Right hindlimb (tissue), 1 donor: ENCODE results near the gene CDHR1.
"Not testable (repeated sequence)": the region's sequence is repeated elsewhere in the genome, so short reads cannot be mapped to it uniquely, and the experiment has no call there.

Experiments
- DNase-seq: peaks from one replicate; pipeline ENCODE4 v3.0.0-alpha.2; 2018

CDHR1 gene

DNA sequence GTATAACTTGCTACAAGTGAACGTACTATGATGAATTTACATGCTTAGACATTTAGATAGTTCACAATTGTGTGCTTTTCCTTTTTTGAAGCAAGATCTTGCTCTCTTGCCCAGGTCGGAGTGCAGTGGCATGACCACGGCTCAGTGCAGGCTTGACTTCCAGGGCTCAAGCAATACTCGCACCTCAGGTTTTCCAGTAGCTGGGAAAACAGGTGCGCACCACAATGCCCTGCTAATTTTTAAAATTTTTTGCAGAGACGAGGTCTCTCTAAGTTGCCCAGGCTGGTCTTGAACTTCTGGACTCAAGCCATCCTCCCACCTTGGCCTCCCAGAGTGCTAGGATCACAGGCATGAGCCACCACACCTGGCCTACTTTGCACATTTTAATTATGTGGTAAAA is 18.9 kb upstream of the CDHR1 start:
- no peak for DNase-seq

DNA sequence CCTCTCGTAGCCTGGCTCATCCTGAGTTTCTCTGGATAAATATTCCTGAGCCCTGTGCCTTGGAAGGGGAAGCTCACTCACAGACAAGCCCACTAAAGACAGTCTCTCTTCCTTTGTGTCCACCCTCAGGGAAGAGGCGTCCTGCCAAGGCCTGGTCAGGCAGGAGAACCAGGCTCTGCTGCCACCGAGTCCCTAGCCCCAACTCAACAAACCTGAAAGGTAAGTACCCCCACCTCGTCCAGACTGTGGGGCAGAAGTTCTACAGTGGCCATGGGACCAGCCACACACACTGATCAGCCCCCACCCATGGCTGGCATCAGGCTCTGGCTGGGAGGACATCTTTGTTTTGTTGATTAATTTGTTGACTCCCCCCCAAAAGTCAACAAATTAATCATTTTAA is 18.0 kb upstream of the CDHR1 start:
- no peak for DNase-seq

GRCh38 chr10:84176836-84177474 is 17.4 kb upstream of the CDHR1 start:
- DNase-seq, result no peak

- no peak for DNase-seq
These were observed 16.7 kb upstream of the CDHR1 start for GRCh38 chr10:84177541-84178141.

GRCh38 chr10:84178160-84178609 is 16.2 kb upstream of the CDHR1 start:
- no peak for DNase-seq

DNA sequence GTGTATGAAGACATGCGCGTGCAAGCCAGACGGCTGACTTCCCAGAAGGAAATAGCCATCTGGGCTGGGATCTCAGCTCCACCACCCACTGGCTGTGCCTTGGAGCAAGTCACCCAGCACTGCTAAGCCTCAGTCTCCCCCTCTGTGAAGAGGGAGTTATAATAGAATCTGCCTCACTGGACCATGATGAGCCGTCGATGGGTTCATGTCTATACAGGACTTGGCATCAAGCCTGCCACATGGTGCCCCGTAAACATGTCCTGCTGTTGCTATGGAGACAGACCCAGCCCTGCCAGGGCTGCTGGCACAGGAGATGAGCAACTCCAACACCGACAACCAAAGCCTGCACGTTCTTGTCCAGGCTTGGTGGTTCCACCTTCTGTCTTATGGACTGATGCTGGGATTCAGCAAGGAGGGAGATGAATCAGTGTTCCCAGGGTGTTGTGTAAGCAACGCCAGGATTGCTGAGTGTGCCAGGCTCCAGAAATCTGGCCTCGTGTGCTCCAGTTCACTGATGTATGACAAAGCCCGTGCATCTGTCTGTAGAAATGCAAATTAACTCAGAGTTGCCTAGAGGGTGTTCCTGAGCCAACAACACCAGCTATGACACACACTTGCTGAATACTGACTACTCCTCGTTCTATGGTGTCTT is 15.2 kb upstream of the CDHR1 start:
- DNase-seq, result no peak

DNA sequence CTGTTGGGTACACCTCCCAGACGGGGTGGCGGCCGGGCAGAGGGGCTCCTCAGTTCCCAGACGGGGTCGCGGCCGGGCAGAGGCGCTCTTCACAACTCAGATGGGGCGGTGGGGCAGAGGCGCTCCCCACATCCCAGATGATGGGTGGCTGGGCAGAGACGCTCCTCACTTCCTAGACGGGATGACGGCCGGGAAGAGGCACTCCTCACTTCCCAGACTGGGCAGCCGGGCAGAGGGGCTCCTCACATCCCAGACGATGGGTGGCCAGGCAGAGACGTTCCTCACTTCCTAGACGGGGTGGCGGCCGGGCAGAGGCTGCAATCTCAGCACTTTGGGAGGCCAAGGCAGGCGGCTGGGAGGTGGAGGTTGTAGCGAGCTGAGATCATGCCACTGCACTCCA is 14.0 kb upstream of the CDHR1 start:
- not testable (repeated sequence) for DNase-seq

GRCh38 chr10:84181631-84182030 is 12.7 kb upstream of the CDHR1 start:
- DNase-seq, result no peak

GRCh38 chr10:84184517-84184916 is 9.8 kb upstream of the CDHR1 start:
- no peak for DNase-seq

DNA sequence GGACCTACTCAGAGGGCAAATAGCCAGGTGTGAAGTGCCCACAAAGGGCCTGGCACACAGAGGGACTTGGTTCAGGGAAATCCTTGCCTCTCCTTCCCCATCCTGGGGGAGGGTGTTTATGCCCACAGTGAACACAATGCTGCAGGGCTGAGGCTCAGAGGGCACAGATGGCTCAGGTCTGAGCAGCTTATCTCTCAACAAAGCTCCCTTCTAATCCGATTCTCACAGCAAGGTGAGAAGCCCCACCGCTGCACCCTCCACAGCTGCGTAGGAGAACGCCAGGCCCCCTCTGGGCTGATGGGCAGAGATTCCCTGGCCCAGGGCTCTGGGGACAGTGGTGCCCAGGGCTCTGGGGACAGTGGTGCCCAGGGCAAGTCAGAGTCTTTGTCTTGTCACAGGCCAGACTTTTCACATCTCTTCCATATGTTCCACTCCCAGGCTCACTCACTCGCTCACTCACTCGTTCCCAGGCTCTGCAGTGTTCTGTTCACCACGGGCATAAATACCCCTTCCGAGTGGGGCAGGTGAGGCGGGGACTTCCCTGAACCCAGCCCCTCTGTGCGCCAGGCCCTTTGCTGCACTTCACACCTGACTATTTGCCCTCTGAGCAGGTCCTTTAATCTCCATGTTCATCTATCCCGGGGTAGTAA is 8.7 kb upstream of the CDHR1 start:
- DNase-seq, result no peak

DNA sequence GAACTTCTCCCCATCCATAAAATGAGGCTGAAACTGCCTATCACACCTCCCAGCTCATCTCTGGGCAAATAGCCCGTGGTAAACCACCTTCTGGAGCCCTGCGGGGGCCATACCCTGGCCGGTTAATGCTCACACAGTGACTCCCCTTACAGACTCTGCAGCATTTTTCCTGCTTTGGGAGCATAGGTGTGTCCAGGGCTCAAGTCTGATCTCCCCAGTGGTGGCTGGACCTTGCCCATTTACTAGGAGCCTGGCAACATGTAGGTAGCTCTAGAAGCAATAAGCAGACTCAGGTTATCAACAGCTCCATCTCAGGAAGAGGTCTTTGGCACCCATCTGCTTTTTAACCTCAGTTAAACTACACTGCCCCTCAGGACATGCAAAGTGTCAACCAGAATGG is 5.5 kb upstream of the CDHR1 start:
- no peak for DNase-seq

- DNase-seq, result no peak
These were observed 3.7 kb upstream of the CDHR1 start for GRCh38 chr10:84190621-84191020.

DNA sequence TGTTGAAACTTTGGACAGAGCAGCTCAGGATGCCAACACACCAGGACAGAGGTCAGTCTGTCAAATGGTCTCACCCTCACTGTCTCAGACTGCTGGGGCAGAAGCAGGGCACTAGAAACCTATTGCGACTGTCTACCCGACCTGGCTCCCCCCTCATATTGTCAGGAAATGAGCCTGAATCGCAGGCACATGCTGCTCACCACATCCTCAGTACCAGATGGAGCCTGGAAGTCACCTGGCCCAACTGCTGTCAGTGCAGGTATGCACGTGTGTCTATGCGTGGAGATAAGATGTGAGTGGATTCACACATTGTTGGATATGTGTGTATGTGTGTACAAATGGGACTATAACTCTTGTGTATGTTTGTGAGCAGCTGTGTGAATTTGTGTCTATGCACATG is 3.2 kb upstream of the CDHR1 start:
- DNase-seq, result no peak

GRCh38 chr10:84193327-84193726 is 1.0 kb upstream of the CDHR1 start:
- no peak for DNase-seq

- no peak for DNase-seq
These were observed 402 bp upstream of the CDHR1 start for GRCh38 chr10:84193846-84194423.

GRCh38 chr10:84195044-84195830 is 900 bp downstream of the CDHR1 start:
- no peak for DNase-seq

DNA sequence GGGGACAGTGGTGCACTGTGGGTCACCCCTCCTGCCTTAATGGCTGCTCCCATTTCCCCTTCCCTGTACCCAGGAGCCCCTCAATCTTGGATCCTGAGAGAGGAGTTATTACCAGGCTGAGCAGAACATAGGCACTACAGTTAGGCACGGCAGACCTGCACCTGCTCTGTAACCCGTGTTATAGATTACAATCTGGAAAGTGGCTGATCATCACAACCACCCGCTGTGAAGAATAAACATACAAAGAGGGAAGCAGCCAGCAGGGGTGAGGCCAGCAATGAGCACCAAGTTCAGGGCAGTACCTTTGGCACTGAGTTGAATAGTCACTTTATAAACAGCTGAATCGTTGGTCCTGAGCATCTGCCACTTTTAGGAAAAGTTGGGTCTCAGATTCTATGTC is 1.7 kb downstream of the CDHR1 start:
- DNase-seq, result no peak

DNA sequence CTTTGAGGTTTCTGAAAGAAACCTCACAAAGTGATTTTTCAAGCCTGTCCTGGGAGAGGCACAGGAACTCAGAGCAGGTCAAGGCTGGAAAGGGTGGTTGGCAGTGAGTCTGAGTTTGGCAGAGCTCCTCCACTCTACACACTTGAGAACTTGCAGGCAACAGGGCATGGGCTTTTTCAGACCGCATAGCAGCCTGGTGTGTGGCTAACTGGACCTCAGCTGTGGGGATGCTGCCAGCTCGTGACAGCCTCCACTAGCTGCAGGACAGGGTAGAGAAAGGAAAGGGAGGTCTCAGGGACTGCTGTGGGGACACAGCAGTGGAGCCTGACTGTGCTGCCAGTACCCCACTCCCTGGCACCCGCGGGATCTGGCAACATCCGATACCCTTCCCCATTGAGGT is 2.6 kb downstream of the CDHR1 start:
- DNase-seq, result no peak

DNA sequence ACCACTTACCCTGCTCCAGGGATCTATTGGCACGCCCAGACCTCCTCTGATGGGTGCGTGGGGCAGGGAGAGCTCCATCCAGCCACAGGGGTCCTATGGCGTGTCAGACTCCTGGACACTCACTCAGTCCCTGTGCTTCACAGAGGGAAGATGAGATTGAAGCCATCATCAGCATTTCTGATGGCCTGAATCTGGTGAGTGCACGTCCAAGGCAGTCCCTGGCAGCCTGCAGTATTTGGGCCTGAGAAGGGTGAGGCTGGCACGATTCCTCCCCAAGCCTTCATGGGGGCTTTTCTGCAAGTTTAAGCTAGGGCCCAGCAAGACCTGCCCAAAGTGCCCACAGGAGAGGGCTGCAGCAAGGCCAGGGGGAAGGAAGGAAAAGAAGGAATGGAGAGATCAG is 3.3 kb downstream of the CDHR1 start:
- no peak for DNase-seq

DNA sequence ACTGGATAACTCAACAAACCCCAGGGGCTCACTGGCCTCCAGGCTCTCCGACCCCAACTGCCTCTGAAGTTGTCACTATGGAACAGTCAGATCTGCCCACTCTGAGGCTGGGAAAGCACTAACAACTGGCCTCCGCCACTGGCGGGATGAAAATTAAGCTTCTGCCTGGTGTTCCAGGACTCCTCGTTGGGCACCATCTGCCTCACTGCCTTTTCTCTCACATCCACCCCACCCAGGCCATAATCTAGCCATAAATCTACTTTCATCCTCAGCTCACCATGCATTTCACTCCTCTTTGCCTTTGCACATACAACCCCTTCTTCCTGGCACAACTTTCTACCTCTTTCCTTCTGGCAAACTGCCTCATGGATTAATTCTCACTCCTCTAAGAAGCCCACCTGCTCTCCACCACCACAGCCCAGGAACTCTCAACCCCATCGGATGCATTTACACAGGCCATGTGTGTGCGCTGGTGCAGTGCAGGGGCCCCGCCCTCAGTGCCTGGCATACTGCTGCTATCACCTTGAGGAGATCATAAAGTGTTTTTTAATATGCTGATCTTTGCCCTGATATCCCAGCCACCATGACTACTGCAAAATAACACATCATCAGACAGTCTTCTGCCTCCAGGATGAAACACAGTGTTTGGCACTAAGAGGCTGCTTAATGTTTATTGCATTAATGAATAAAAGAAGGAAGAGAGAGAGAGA is 4.0 kb downstream of the CDHR1 start:
- DNase-seq, result no peak

DNA sequence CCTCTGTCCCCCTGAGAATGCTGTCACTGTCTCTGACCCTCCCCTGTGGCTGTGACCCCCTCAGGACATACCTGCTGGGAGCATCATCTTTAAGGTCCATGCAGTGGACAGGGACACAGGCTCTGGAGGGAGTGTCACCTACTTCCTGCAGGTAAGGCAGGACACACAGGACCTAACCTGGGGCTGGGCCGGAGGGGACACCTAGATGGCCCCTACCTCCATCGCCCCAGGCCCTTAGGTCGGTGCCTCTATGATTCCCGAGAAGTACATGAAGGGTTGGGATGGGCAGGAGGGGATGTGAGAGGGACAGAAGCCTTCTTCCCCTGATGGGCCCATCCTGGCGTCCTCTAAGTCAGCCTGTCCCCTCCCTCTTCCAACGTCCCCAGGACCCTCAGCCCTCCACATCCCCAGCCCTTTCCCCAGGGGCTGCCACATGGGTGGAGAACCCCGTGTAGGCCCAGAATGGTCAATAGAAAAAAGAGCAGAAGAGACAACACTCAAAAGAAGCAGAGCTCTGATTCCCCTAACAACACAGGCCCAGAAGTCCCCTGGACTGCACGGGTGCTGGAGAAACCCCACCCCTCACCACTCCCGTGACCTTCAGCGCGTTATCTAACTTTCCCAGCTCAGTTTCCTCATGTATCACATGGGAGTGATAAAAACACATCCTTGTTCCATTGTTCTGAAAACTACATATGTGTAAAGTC is 6.4 kb downstream of the CDHR1 start:
- DNase-seq, result no peak

- DNase-seq, result no peak
These were observed 6.9 kb downstream of the CDHR1 start for GRCh38 chr10:84201244-84201606.
